Keratinocyte (primary cell): Measurements from ENCODE around the gene CEP131.

ENCODE experiments used
- CTCF ChIP-seq, 3 experiments: IDR thresholded peaks in 1 of 3; conservative IDR thresholded peaks in 1 of 3; optimal IDR thresholded peaks in 1 of 3; 2 replicates in 2 of 3; 3 replicates in 1 of 3; pipeline versions ENCODE3 to v1.5.1; 2011; ENCODE audit warnings: low read length in 3 of 3, mild to moderate bottlenecking in 3 of 3, moderate library complexity in 2 of 3, control low read depth in 1 of 3, inconsistent platforms in 1 of 3; ENCODE audit not compliant: insufficient read depth in 2 of 3; ENCODE audit errors: extremely low read depth in 1 of 3
- EZH2 ChIP-seq: IDR thresholded peaks from one replicate; pipeline ENCODE4 v1.6.1; 2012; ENCODE audit warnings: inconsistent platforms, mild to moderate bottlenecking, low read length, moderate library complexity

- TF ChIP-seq EZH2 (no peak), CTCF (optimal IDR thresholded peaks at IDR 0.05 in 1 of 3, IDR thresholded peaks at IDR 0.05 in 1 of 3, conservative IDR thresholded peaks at IDR 0.05 in 1 of 3; ENCODE audit: extremely low read depth in 1 of 3, insufficient read depth in 2 of 3, low read length in 3 of 3) (no peak)
Measured at GRCh38 chr17:81208651-81209050, 14.1 kb downstream of the CEP131 start.
